GM20431 (cell line): ENCODE measurements around the gene GPR78.

Source experiments
- in situ Hi-C: fragments of 300-500 bp; cut with MseI, MboI; formaldehyde crosslinking; loops from one replicate; pipeline ENCODE4 v1.15.0; 2020; ENCODE audit warnings: low sequenced_read_pairs; ENCODE audit not compliant: unreplicated experiment

Gene GPR78

GRCh38 chr4:8594097-8595038 lies 14.2 kb downstream of the GPR78 start:
- in situ Hi-C loops, result loop anchor here (25.0 kb wide), 1 partner anchor 132 kb away; no protein-coding TSS in a partner anchor

GRCh38 chr4:8595237-8596087 lies 15.3 kb downstream of the GPR78 start:
- in situ Hi-C loops, result loop anchor here (25.0 kb wide), 1 partner anchor 133 kb away; no protein-coding TSS in a partner anchor

- in situ Hi-C loops, result loop anchor here (25.0 kb wide), 1 partner anchor 135 kb away; no protein-coding TSS in a partner anchor
These were observed 16.7 kb downstream of the GPR78 start for GRCh38 chr4:8596891-8597290.

GRCh38 chr4:8597319-8597718 lies 17.1 kb downstream of the GPR78 start:
- in situ Hi-C loops, result loop anchor here (25.0 kb wide), 1 partner anchor 135 kb away; no protein-coding TSS in a partner anchor

GRCh38 chr4:8597791-8598190 lies 17.6 kb downstream of the GPR78 start:
- in situ Hi-C loops, result loop anchor here (25.0 kb wide), 1 partner anchor 135 kb away; no protein-coding TSS in a partner anchor

- in situ Hi-C loops, result loop anchor here (25.0 kb wide), 1 partner anchor 136 kb away; no protein-coding TSS in a partner anchor
These were observed 18.3 kb downstream of the GPR78 start for GRCh38 chr4:8598391-8599090.

- in situ Hi-C loops, result loop anchor here (25.0 kb wide), 1 partner anchor 137 kb away; no protein-coding TSS in a partner anchor
These were observed 18.9 kb downstream of the GPR78 start for GRCh38 chr4:8599091-8599460.

GRCh38 chr4:8599657-8600056 lies 19.5 kb downstream of the GPR78 start:
- in situ Hi-C loops, result loop anchor here (25.0 kb wide), 1 partner anchor 137 kb away; no protein-coding TSS in a partner anchor

GRCh38 chr4:8600266-8600665 lies 20.1 kb downstream of the GPR78 start:
- in situ Hi-C loops, result no loop called here

- in situ Hi-C loops, result no loop called here
These were observed 20.5 kb downstream of the GPR78 start for GRCh38 chr4:8600686-8601085.

GRCh38 chr4:8601086-8601485 lies 20.9 kb downstream of the GPR78 start:
- in situ Hi-C loops, result no loop called here

GRCh38 chr4:8601556-8601955 lies 21.4 kb downstream of the GPR78 start:
- in situ Hi-C loops, result no loop called here

- in situ Hi-C loops, result no loop called here
These were observed 22.7 kb downstream of the GPR78 start for GRCh38 chr4:8602686-8603430.

- in situ Hi-C loops, result no loop called here
These were observed 23.7 kb downstream of the GPR78 start for GRCh38 chr4:8603931-8604330.

- in situ Hi-C loops, result no loop called here
These were observed 25.1 kb downstream of the GPR78 start for GRCh38 chr4:8605289-8605688.

GRCh38 chr4:8606476-8606875 lies 26.3 kb downstream of the GPR78 start:
- in situ Hi-C loops, result no loop called here

- in situ Hi-C loops, result no loop called here
These were observed 26.8 kb downstream of the GPR78 start for GRCh38 chr4:8606966-8607365.

GRCh38 chr4:8607603-8608481 lies 27.6 kb downstream of the GPR78 start:
- in situ Hi-C loops, result no loop called here
